Tibial nerve (tissue), 4 donors: Measurements from ENCODE around the gene HEATR1. TPM values are rescaled to one million over a fixed set of nuclear protein-coding genes. Genes with fewer than 3 reads are reported as not detected.

ENCODE experiments used
- DNase-seq, 2 donors: peaks; one replicate each; pipeline ENCODE4 v3.0.0-alpha.2; 2019; ENCODE audit warnings: low spot score in 2 of 2
- H3K27ac ChIP-seq, 4 donors: fragments of 200-600 bp; sonication (generic) in 3 of 4; one replicate each; pipeline ENCODE4 v1.5.1; 2017 to 2019; ENCODE audit warnings: mild to moderate bottlenecking in 1 of 4
- H3K27me3 ChIP-seq, 2 donors: fragments of 200-600 bp; sonication (generic) in 1 of 2; one replicate each; pipeline versions ENCODE4 v1.5.1 to v1.6.0; 2017 to 2019
- H3K36me3 ChIP-seq, 3 donors: fragments of 200-600 bp; sonication (generic); one replicate each; pipeline ENCODE4 v1.5.1; 2018 to 2019
- H3K4me1 ChIP-seq, 4 donors: fragments of 200-600 bp; sonication (generic) in 3 of 4; one replicate each; pipeline ENCODE4 v1.5.1; 2017 to 2019
- H3K4me3 ChIP-seq, 4 donors: fragments of 200-600 bp; sonication (generic) in 3 of 4; one replicate each; pipeline ENCODE4 v1.5.1; 2017 to 2019; ENCODE audit warnings: mild to moderate bottlenecking in 1 of 4, moderate library complexity in 1 of 4
- H3K9me3 ChIP-seq, 4 donors: fragments of 200-600 bp; sonication (generic) in 3 of 4; one replicate each; pipeline ENCODE4 v1.5.1; 2017 to 2019
- CTCF ChIP-seq, 5 experiments: fragments of 200-600 bp in 3 of 5; fragments of 450-650 bp in 2 of 5; sonication (generic) in 3 of 5; IDR thresholded peaks; one replicate each; pipeline ENCODE4 v1.5.1; 2016 to 2019; ENCODE audit warnings: antibody characterized with exemption in 5 of 5, mild to moderate bottlenecking in 3 of 5, moderate library complexity in 2 of 5
- EP300 ChIP-seq, 2 donors: sonication (generic); formaldehyde crosslinking; IDR thresholded peaks; one replicate each; pipeline ENCODE4 v1.6.1; 2017; ENCODE audit warnings: antibody characterized with exemption in 2 of 2, mild to moderate bottlenecking in 1 of 2
- POLR2A ChIP-seq, 2 donors: fragments of 450-650 bp; IDR thresholded peaks; one replicate each; pipeline ENCODE4 v1.6.1; 2017; ENCODE audit warnings: antibody characterized with exemption in 2 of 2, mild to moderate bottlenecking in 2 of 2, moderate library complexity in 2 of 2
- WGBS, 2 donors: methylation state at CpG; one replicate each; pipeline ENCODE4 v1.1.5; 2018; 5-methylcytosine and 5-hydroxymethylcytosine counted together
- total RNA-seq, 4 donors: library from RNA; depleted of rRNA; stranded (reverse); fragments of >200 nt; gene quantifications; one replicate each; pipeline ENCODE4 v1.1.0, GENCODE V29; 2016

Gene HEATR1
- total RNA-seq, 4 donors from 2014 or later = 17.0 to 32.4 (median 19.4) TPM

- TF ChIP-seq EP300 (IDR thresholded peaks at IDR 0.05) = no peak
- no peak for TF ChIP-seq CTCF (IDR thresholded peaks at IDR 0.05)
- TF ChIP-seq POLR2A (IDR thresholded peaks at IDR 0.05) = no peak
- WGBS, 2 donors = 72 to 81% methylated on average over 8 of the region's 8 CpGs
- Histone ChIP-seq H3K36me3 (peaks cover 5 to 99% (median 22%) of the 10 kb centered on the region in 3 donors), H3K4me3 (no peak overlapping the region), H3K4me1 (no peaks in the 10 kb centered on the region), H3K9me3 (no peaks in the 10 kb centered on the region), H3K27me3 (no peaks in the 10 kb centered on the region), H3K27ac (no peak overlapping the region)
- no peak for DNase-seq
These were observed 50.9 kb downstream of the HEATR1 start for GRCh38 chr1:236553370-236553769.

GRCh38 chr1:236552901-236553300, 51.4 kb downstream of the HEATR1 start:
- WGBS, 2 donors = 0 to 26% methylated on average over 1 of the region's 1 CpG
- H3K36me3 ChIP-seq = peaks cover 5 to 99% (median 22%) of the 10 kb centered on the region in 3 donors
- no peaks in the 10 kb centered on the region for H3K9me3 ChIP-seq
- no peaks in the 10 kb centered on the region for H3K4me1 ChIP-seq
- H3K27ac ChIP-seq = no peak overlapping the region
- no peak for TF ChIP-seq EP300 (IDR thresholded peaks at IDR 0.05)
- no peak for TF ChIP-seq CTCF (IDR thresholded peaks at IDR 0.05)
- TF ChIP-seq POLR2A (IDR thresholded peaks at IDR 0.05) = no peak
- H3K27me3 ChIP-seq = no peaks in the 10 kb centered on the region
- no peak overlapping the region for H3K4me3 ChIP-seq
- DNase-seq = no peak

- H3K4me3 ChIP-seq = no peak overlapping the region
- no peaks in the 10 kb centered on the region for H3K9me3 ChIP-seq
- no peak overlapping the region for H3K27ac ChIP-seq
- no peak for TF ChIP-seq EP300 (IDR thresholded peaks at IDR 0.05)
- TF ChIP-seq CTCF (IDR thresholded peaks at IDR 0.05) = no peak
- no peak for TF ChIP-seq POLR2A (IDR thresholded peaks at IDR 0.05)
- H3K27me3 ChIP-seq = no peaks in the 10 kb centered on the region
- WGBS, 2 donors = 81 to 87% methylated on average over 6 of the region's 6 CpGs
- no peaks in the 10 kb centered on the region for H3K4me1 ChIP-seq
- H3K36me3 ChIP-seq = peaks cover 5 to 99% (median 18%) of the 10 kb centered on the region in 3 donors
- DNase-seq = no peak
These were observed 52.2 kb downstream of the HEATR1 start for GRCh38 chr1:236552096-236552495.

- Histone ChIP-seq H3K36me3 (peaks cover 3 to 99% (median 9%) of the 10 kb centered on the region in 3 donors), H3K9me3 (no peaks in the 10 kb centered on the region), H3K4me3 (no peak overlapping the region), H3K4me1 (no peaks in the 10 kb centered on the region), H3K27me3 (no peaks in the 10 kb centered on the region), H3K27ac (no peak overlapping the region)
- DNase-seq = no peak
- TF ChIP-seq EP300 (IDR thresholded peaks at IDR 0.05) (no peak), POLR2A (IDR thresholded peaks at IDR 0.05) (no peak), CTCF (IDR thresholded peaks at IDR 0.05) (no peak)
- WGBS, 2 donors = 77 to 83% methylated on average over 13 of the region's 13 CpGs
These were observed 53.1 kb downstream of the HEATR1 start for GRCh38 chr1:236550961-236551851.

DNA sequence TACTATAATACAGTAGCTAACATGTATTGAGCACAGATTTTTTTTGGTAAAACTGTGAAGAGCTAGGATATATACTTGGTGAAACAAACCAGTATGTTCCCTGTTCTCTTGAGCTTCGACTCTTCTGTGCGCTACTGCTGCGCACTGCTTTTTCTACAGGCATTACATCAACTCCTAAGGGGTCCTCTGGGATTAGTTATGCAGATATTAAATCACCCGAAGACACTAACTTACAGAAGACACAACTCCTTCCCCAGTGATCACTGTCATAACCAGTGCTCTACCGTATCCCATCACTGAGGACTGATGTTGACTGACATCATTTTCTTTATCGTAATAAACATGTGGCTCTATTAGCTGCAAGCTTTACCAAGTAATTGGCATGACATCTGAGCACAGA, 55.9 kb downstream of the HEATR1 start:
- Histone ChIP-seq H3K27ac (no peak overlapping the region), H3K36me3 (peaks cover 0 to 99% (median 7%) of the 10 kb centered on the region in 3 donors), H3K4me1 (no peaks in the 10 kb centered on the region), H3K9me3 (no peaks in the 10 kb centered on the region), H3K4me3 (no peak overlapping the region), H3K27me3 (no peaks in the 10 kb centered on the region)
- DNase-seq = no peak
- TF ChIP-seq EP300 (IDR thresholded peaks at IDR 0.05) = no peak
- TF ChIP-seq POLR2A (IDR thresholded peaks at IDR 0.05) = no peak
- no peak for TF ChIP-seq CTCF (IDR thresholded peaks at IDR 0.05)
- WGBS, 2 donors = 70 to 81% methylated on average over 6 of the region's 6 CpGs
